Glutamatergic neuron (in vitro differentiated cells): ENCODE data around the gene CLDN15. TPM values are rescaled to one million over a fixed set of nuclear protein-coding genes. Genes with fewer than 3 reads are reported as not detected.

Experiments
- DNase-seq: peaks from one replicate; pipeline ENCODE4 v3.0.0; 2022
- H3K27ac Mint-ChIP-seq: one replicate; pipeline ENCODE4 v1.8.0; 2020; ENCODE audit warnings: mild to moderate bottlenecking, mixed read lengths, inconsistent platforms; ENCODE audit not compliant: unreplicated experiment
- H3K27me3 Mint-ChIP-seq: one replicate; pipeline ENCODE4 v1.8.0; 2020; ENCODE audit warnings: mild to moderate bottlenecking, moderate library complexity, mixed read lengths, inconsistent platforms; ENCODE audit not compliant: unreplicated experiment
- H3K36me3 Mint-ChIP-seq: one replicate; pipeline ENCODE4 v1.8.0; 2020; ENCODE audit warnings: mild to moderate bottlenecking, mixed read lengths, inconsistent platforms; ENCODE audit not compliant: unreplicated experiment
- H3K4me1 Mint-ChIP-seq: one replicate; pipeline ENCODE4 v1.8.0; 2020; ENCODE audit warnings: mild to moderate bottlenecking, low read depth, mixed read lengths, inconsistent platforms; ENCODE audit not compliant: unreplicated experiment
- H3K4me3 Mint-ChIP-seq: one replicate; pipeline ENCODE4 v1.8.0; 2020; ENCODE audit warnings: mild to moderate bottlenecking, mixed read lengths, inconsistent platforms; ENCODE audit not compliant: unreplicated experiment
- H3K9me3 Mint-ChIP-seq: one replicate; pipeline ENCODE4 v1.8.0; 2020; ENCODE audit warnings: mild to moderate bottlenecking, moderate library complexity, mixed read lengths, inconsistent platforms; ENCODE audit not compliant: unreplicated experiment
- CTCF ChIP-seq: fragments of 200-600 bp; sonication (generic); IDR thresholded peaks from one replicate; pipeline ENCODE4 v1.5.0; 2021; ENCODE audit not compliant: partially characterized antibody, unreplicated experiment
- total RNA-seq: library from RNA; stranded (reverse); fragmentation: NEBNext Ultra II Directional; extraction: Animal tissue kit (Norgen Biotek cat#: 25700); gene quantifications from one replicate; pipeline ENCODE4 v1.2.1, GENCODE V29; 2021; ENCODE audit not compliant: unreplicated experiment

CLDN15 gene
- total RNA-seq, 1 donor from 2014 or later, result 9.4 TPM

GRCh38 chr7:101278461-101279292, 41.1 kb upstream of the CLDN15 start:
- Mint-ChIP-seq H3K27ac (no peak overlapping the region), H3K4me3 (no peak overlapping the region), H3K9me3 (peaks cover 2% of the 10 kb centered on the region), H3K4me1 (no peaks in the 10 kb centered on the region), H3K27me3 (peaks cover 14% of the 10 kb centered on the region), H3K36me3 (no peaks in the 10 kb centered on the region)
- TF ChIP-seq CTCF, result no peak
- no peak for DNase-seq

DNA sequence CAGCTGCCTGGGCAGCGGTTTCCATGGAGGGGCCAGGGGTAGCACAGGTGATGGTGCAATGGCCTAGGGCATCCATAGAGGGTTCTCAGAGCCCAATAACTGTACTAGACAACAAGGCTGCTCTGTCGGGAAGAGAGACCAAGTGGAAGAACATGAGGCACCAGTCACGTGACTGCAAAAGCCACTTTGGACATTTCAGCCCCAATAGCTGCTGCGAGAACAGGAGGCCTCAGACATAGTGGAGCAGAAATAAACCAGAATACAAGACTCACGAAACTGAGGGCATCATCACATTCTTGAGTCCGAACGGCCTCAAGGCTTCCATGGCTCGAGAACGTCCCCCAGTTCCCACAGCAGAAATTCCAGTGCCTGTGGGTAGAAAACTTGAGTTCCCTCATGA, 39.6 kb upstream of the CLDN15 start:
- Mint-ChIP-seq H3K27me3 (peaks cover 14% of the 10 kb centered on the region), H3K4me1 (no peaks in the 10 kb centered on the region), H3K36me3 (no peaks in the 10 kb centered on the region), H3K4me3 (no peak overlapping the region), H3K9me3 (peaks cover 2% of the 10 kb centered on the region), H3K27ac (no peak overlapping the region)
- no peak for TF ChIP-seq CTCF
- DNase-seq, result no peak

DNA sequence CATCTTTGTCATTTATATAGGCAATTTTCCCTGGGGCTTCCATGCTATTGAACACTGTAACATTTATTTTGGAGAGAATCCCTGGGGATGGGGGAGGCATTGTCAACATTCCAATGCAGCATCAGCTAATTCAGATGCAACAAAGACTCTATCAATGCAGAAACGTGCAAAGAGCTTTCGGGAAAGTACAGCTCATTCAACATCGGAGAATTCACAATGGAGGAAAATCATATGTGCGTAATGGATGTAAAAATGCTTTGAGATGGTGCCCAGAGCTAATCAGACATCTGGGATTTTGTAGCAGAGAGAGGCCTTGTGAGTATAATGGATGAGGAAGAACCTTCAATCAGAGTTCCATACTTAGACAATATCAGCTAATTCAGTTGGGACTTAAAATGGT, 35.6 kb upstream of the CLDN15 start:
- Mint-ChIP-seq H3K4me3 (no peak overlapping the region), H3K27me3 (peaks cover 6% of the 10 kb centered on the region), H3K4me1 (no peaks in the 10 kb centered on the region), H3K36me3 (no peaks in the 10 kb centered on the region), H3K9me3 (peaks cover 2% of the 10 kb centered on the region), H3K27ac (no peak overlapping the region)
- TF ChIP-seq CTCF, result no peak
- no peak for DNase-seq

DNA sequence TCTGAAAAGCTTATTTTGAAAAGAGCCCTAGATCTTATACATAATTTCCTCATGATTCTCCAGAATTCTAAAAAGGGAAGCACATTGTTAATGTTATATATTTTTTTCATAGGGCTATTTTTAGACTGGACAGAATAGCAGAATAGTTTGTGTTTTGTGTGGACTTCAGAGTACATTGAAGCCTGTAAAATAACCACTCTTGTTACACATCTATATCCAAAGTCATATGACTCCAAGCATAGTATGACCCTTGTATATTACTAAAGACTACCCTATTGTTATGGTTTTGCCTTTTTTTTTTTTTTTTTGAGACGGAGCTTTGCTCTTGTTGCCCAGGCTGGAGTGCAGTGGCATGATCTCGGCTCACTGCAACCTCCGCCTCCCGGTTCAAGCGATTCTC, 33.4 kb upstream of the CLDN15 start:
- Mint-ChIP-seq H3K36me3 (no peaks in the 10 kb centered on the region), H3K9me3 (peaks cover 2% of the 10 kb centered on the region), H3K4me1 (no peaks in the 10 kb centered on the region), H3K27me3 (no peaks in the 10 kb centered on the region), H3K27ac (no peak overlapping the region), H3K4me3 (no peak overlapping the region)
- TF ChIP-seq CTCF, result no peak
- no peak for DNase-seq

- H3K36me3 Mint-ChIP-seq, result no peaks in the 10 kb centered on the region
- peaks cover 2% of the 10 kb centered on the region for H3K9me3 Mint-ChIP-seq
- DNase-seq, result no peak
- H3K27ac Mint-ChIP-seq, result no peak overlapping the region
- H3K4me3 Mint-ChIP-seq, result no peak overlapping the region
- H3K4me1 Mint-ChIP-seq, result no peaks in the 10 kb centered on the region
- H3K27me3 Mint-ChIP-seq, result no peaks in the 10 kb centered on the region
- no peak for TF ChIP-seq CTCF
These were observed 32.1 kb upstream of the CLDN15 start for GRCh38 chr7:101269664-101270063.
